ENCODE results near the gene LIN7A. TPM values are rescaled to one million over a fixed set of nuclear protein-coding genes. Genes with fewer than 3 reads are reported as not detected.

Gene LIN7A
- total RNA-seq, 1 experiment from 2014 or later, result not detected

- in situ Hi-C loops (cut with HindIII; ENCODE audit: low sequenced_read_pairs), result no loop called here
- DNase-seq (ENCODE audit: low spot score), result no peak
These were observed 73.5 kb downstream of the LIN7A start for GRCh38 chr12:80864046-80864735.

- DNase-seq (ENCODE audit: low spot score), result no peak
- in situ Hi-C loops (cut with HindIII; ENCODE audit: low sequenced_read_pairs), result no loop called here
These were observed 75.2 kb downstream of the LIN7A start for GRCh38 chr12:80862531-80862930.

GRCh38 chr12:80861641-80862378, 75.9 kb downstream of the LIN7A start:
- DNase-seq (ENCODE audit: low spot score), result no peak
- in situ Hi-C loops (cut with HindIII; ENCODE audit: low sequenced_read_pairs), result no loop called here

DNA sequence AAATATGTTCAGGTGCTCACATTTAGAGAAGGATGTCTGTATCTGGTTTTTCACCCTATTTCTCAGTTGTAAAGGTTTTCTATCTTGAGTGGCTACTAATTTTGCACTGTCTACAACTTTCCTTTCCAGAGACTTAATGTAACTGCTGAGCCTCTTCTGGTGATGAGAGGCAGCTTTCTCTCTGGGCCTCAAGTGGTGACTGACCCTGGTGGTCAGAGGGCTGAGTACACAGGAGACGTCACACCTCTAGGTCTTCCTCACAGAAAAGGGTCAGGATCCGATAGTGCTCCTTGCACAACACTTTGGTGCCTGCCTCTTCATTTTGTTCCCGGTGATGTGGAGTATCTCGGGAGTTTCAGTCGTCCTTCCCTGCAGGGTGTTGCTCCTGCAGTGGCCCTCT, 76.8 kb downstream of the LIN7A start:
- in situ Hi-C loops (cut with HindIII; ENCODE audit: low sequenced_read_pairs), result no loop called here

DNA sequence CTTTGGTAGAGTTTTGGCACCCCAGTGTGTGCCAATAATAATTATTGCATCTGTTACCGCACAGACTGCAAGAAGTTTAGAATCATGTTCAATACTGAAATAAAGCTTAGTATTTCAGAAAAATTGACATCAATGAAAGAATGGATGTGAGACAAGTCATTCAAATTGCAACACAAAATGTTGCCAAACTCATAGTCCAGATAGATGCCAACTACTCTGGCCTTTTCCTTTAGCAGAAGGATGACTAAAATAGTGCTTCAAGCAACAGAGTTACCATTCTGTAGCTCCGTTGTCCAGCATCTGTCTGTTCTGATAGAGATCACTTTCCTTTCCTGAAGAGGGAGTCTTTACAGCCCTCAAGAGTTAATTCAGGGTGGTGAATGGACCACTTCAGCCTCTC, 77.5 kb downstream of the LIN7A start:
- in situ Hi-C loops (cut with HindIII; ENCODE audit: low sequenced_read_pairs), result no loop called here
- DNase-seq (ENCODE audit: low spot score), result no peak

More for the DNA sequence above, 76.8 kb downstream of the LIN7A start:
- DNase-seq (ENCODE audit: low spot score), result no peak

DNA sequence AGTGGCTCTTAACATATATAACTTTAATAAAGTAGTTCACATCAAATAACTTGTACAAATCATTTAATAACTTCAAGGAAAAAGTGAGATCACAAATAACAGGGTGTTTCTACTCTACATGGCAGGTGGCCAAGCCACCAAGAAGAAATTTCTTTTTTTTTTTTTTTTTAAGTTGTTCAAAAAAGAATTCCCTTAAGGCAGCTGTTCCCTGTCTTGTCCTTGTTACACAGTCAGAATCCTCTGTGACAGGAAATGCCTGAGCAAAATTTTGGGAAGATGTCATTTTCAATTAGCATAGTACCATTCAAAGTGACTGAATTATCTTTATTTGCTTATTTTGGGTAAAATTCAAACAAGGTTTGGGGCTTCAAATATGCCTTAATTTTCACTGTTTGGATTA, 79.4 kb downstream of the LIN7A start:
- no peak for DNase-seq (ENCODE audit: low spot score)
- in situ Hi-C loops (cut with HindIII; ENCODE audit: low sequenced_read_pairs), result no loop called here

- in situ Hi-C loops (cut with HindIII; ENCODE audit: low sequenced_read_pairs), result no loop called here
- DNase-seq (ENCODE audit: low spot score), result no peak
These were observed 80.4 kb downstream of the LIN7A start for GRCh38 chr12:80857311-80857710.

GRCh38 chr12:80849337-80849736, 88.4 kb downstream of the LIN7A start:
- DNase-seq (ENCODE audit: low spot score), result peak; percentile 46
- in situ Hi-C loops (cut with HindIII; ENCODE audit: low sequenced_read_pairs), result no loop called here

- in situ Hi-C loops (cut with HindIII; ENCODE audit: low sequenced_read_pairs), result no loop called here
- peak; percentile 42 for DNase-seq (ENCODE audit: low spot score)
These were observed 88.9 kb downstream of the LIN7A start for GRCh38 chr12:80848858-80849257.

GRCh38 chr12:80847575-80847974, 90.2 kb downstream of the LIN7A start:
- DNase-seq (ENCODE audit: low spot score), result no peak
- in situ Hi-C loops (cut with HindIII; ENCODE audit: low sequenced_read_pairs), result no loop called here

DNA sequence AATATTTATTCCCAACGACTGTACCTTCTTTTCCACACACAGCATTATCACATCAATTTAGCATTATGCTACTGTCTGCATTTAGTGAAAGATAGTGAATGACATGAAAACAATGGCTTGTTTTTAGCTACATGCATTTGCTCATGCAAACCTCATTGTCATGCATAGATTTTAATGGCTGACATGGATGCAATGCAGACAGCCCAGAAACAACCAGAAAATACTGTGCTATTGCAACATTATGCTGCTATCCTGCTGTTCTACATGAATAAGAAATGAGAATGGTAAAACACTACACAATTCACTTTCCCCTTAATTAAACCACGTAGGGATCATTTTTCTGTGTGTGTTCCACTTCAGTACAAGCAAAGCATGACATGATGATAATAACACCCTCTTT, 90.8 kb downstream of the LIN7A start:
- in situ Hi-C loops (cut with HindIII; ENCODE audit: low sequenced_read_pairs), result no loop called here
- peak; percentile 35 for DNase-seq (ENCODE audit: low spot score)

GRCh38 chr12:80845639-80846038, 92.1 kb downstream of the LIN7A start:
- in situ Hi-C loops (cut with HindIII; ENCODE audit: low sequenced_read_pairs), result no loop called here
- DNase-seq (ENCODE audit: low spot score), result no peak

- in situ Hi-C loops (cut with HindIII; ENCODE audit: low sequenced_read_pairs), result no loop called here
- DNase-seq (ENCODE audit: low spot score), result no peak
These were observed 93.8 kb downstream of the LIN7A start for GRCh38 chr12:80843969-80844368.

- DNase-seq (ENCODE audit: low spot score), result peak; percentile 75
- in situ Hi-C loops (cut with HindIII; ENCODE audit: low sequenced_read_pairs), result no loop called here
These were observed 99.0 kb downstream of the LIN7A start for GRCh38 chr12:80838708-80839107.

DNA sequence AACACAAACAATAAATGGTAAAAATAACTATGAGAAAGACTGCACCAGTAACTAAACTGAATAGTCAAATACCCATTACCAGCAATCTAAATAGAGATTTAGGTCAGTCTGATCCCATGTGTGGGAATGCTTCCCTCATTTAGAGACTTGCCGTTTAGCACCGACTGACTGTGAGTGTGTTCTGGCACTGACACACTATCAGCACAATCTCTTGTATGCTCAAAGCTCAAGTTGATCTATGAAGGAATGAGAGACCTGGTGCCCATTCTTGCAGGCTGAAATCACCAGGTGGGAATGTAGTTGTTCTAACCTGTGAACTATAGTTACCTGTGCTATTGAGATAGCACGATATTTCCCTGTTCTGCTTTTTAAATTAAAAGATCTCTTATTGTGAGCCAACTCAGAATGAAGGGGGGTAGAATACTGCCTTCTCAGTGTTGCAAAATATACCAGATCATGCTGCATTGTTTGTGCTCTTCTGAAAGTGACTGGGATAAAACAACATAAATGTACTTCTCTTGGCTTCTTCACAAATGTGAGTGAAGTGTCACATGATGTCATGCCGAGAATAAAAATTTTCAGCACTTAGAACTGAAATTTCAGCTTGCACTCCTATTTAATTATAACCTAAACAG, 99.6 kb downstream of the LIN7A start:
- peak; percentile 83 for DNase-seq (ENCODE audit: low spot score)
- in situ Hi-C loops (cut with HindIII; ENCODE audit: low sequenced_read_pairs), result no loop called here

- peak; percentile 88 for DNase-seq (ENCODE audit: low spot score)
- in situ Hi-C loops (cut with HindIII; ENCODE audit: low sequenced_read_pairs), result no loop called here
These were observed 100.3 kb downstream of the LIN7A start for GRCh38 chr12:80837342-80837978.

- in situ Hi-C loops (cut with HindIII; ENCODE audit: low sequenced_read_pairs), result no loop called here
- no peak for DNase-seq (ENCODE audit: low spot score)
These were observed 103.0 kb downstream of the LIN7A start for GRCh38 chr12:80834724-80835123.

DNA sequence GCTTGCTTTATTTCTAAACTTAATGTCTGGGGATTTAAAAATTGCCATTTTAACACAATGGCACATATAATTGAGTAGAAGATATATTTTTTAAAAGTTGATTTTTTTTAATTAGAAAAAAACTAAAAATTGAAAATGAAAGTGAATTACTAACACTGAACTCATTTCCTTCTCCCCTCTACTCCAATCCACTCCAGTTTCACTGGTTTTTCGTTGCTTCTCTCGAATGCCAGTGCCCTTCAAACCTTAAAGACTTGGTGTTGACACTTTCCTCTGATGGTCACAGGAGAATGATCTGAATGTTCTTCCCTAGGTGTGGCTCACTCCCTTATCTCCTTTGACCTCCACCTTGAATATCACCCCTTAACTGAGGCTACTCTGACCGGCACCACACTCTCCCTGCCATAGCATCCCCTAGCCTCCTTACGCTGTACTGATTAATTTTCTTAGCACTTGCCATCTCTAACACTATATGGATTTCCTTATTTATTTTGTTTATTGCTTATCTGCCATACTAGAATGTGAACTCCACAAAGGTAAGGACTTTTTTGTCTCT, 107.1 kb downstream of the LIN7A start:
- DNase-seq (ENCODE audit: low spot score), result no peak
- in situ Hi-C loops (cut with HindIII; ENCODE audit: low sequenced_read_pairs), result no loop called here

DNA sequence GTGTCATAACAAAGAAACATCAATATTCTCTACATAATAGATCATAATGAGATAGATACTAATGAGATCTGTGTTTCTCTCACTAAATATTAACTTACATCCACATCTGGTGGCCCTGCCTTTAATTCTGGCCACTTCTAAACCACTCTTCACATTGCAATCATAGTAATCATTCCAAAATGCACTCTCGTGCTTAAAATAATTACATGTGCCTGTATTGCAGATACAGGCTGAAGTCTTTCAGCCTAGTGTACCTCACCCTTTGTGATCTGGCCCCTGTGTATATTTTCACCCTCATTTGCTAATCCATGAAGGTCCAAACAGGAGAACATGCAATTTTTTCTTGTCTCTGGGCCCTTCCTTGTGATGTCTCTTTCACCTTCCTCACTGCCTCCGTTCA, 108.0 kb downstream of the LIN7A start:
- in situ Hi-C loops (cut with HindIII; ENCODE audit: low sequenced_read_pairs), result no loop called here
- DNase-seq (ENCODE audit: low spot score), result no peak

DNA sequence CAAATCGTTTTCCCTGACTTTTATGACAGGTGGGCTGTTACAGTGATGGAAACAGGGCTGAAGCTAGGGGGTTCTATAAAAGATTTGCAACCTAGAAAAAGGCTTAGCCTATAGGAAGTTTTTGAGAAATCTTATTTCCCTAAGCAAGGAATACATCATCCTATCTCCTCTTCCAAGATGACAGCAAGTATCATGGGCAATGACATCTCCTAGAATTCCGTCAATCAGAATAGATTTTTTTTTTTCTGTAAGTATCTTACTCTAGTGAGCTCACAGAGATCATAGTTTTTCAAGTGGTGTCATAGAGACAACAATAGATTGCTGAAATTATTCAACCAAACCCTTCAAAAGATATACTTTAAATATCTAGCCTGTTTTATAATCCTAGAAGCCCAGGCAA, 112.2 kb downstream of the LIN7A start:
- no peak for DNase-seq (ENCODE audit: low spot score)
- in situ Hi-C loops (cut with HindIII; ENCODE audit: low sequenced_read_pairs), result no loop called here
